WTC11 (cell line): ENCODE data around the gene ZNF425. TPM values are rescaled to one million over a fixed set of nuclear protein-coding genes. Genes with fewer than 3 reads are reported as not detected.

ENCODE experiments used
- CREB1 ChIP-seq: sonication (generic); formaldehyde crosslinking; IDR thresholded peaks from 2 replicates; pipeline ENCODE4 v1.8.0; 2023; ENCODE audit warnings: mild to moderate bottlenecking, missing genetic modification reagents
- CREM ChIP-seq: sonication (generic); formaldehyde crosslinking; IDR thresholded peaks from 2 replicates; pipeline ENCODE4 v1.8.1; 2022; ENCODE audit warnings: mild to moderate bottlenecking, missing genetic modification reagents, moderate library complexity
- ELF4 ChIP-seq: sonication (generic); formaldehyde crosslinking; IDR thresholded peaks from 2 replicates; pipeline ENCODE4 v1.8.1; 2022; ENCODE audit warnings: low read depth, mild to moderate bottlenecking, moderate library complexity, missing genetic modification reagents
- FOXP1 ChIP-seq: sonication (generic); formaldehyde crosslinking; IDR thresholded peaks from 2 replicates; pipeline ENCODE4 v1.8.0; 2022; ENCODE audit warnings: missing genetic modification reagents, mild to moderate bottlenecking, moderate library complexity, borderline replicate concordance
- GABPB1 ChIP-seq: sonication (generic); formaldehyde crosslinking; IDR thresholded peaks from 2 replicates; pipeline ENCODE4 v1.8.1; 2023; ENCODE audit warnings: mild to moderate bottlenecking, missing genetic modification reagents
- HMGA2 ChIP-seq: fragments of 250-450 bp; sonication (Bioruptor Pico); IDR thresholded peaks from 2 replicates; pipeline ENCODE4 v1.4.0; 2021; ENCODE audit warnings: mild to moderate bottlenecking, moderate library complexity
- IRF2 ChIP-seq: sonication (generic); formaldehyde crosslinking; IDR thresholded peaks from 2 replicates; pipeline ENCODE4 v1.8.0; 2022; ENCODE audit warnings: low read depth, missing genetic modification reagents, borderline replicate concordance
- KAT7 ChIP-seq: sonication (generic); formaldehyde crosslinking; IDR thresholded peaks from 2 replicates; pipeline ENCODE4 v1.8.1; 2023; ENCODE audit warnings: missing genetic modification reagents, mild to moderate bottlenecking, borderline replicate concordance
- MYBL2 ChIP-seq: sonication (generic); formaldehyde crosslinking; IDR thresholded peaks from 2 replicates; pipeline ENCODE4 v1.8.1; 2023; ENCODE audit warnings: mild to moderate bottlenecking, moderate library complexity, missing genetic modification reagents
- NFATC4 ChIP-seq: fragments of 250-450 bp; sonication (Bioruptor Pico); IDR thresholded peaks from 2 replicates; pipeline ENCODE4 v1.9.0; 2021; ENCODE audit warnings: mild to moderate bottlenecking
- NR1H2 ChIP-seq: sonication (generic); formaldehyde crosslinking; IDR thresholded peaks from 2 replicates; pipeline ENCODE4 v1.9.0; 2021; ENCODE audit warnings: mild to moderate bottlenecking, moderate library complexity, missing genetic modification reagents
- RELA ChIP-seq: sonication (generic); formaldehyde crosslinking; IDR thresholded peaks from 2 replicates; pipeline ENCODE4 v1.8.1; 2022; ENCODE audit warnings: missing genetic modification reagents, mild to moderate bottlenecking, borderline replicate concordance
- RORB ChIP-seq: fragments of 250-450 bp; sonication (Bioruptor Pico); IDR thresholded peaks from 2 replicates; pipeline ENCODE4 v1.9.0; 2021; ENCODE audit warnings: mild to moderate bottlenecking
- SMAD3 ChIP-seq: sonication (generic); formaldehyde crosslinking; IDR thresholded peaks from 2 replicates; pipeline ENCODE4 v1.8.0; 2022; ENCODE audit warnings: missing genetic modification reagents, mild to moderate bottlenecking, borderline replicate concordance
- SMAD4 ChIP-seq: sonication (generic); formaldehyde crosslinking; IDR thresholded peaks from 2 replicates; pipeline ENCODE4 v1.8.0; 2022; ENCODE audit warnings: mild to moderate bottlenecking, missing genetic modification reagents
- SP1 ChIP-seq: sonication (generic); formaldehyde crosslinking; conservative IDR thresholded peaks from 2 replicates; pipeline ENCODE4 v1.8.1; 2022; ENCODE audit warnings: missing genetic modification reagents
- TEAD4 ChIP-seq: sonication (generic); formaldehyde crosslinking; IDR thresholded peaks from 2 replicates; pipeline ENCODE4 v1.8.0; 2022; ENCODE audit warnings: mild to moderate bottlenecking, missing genetic modification reagents
- TP53 ChIP-seq: sonication (generic); formaldehyde crosslinking; IDR thresholded peaks from 2 replicates; pipeline ENCODE4 v1.8.1; 2023; ENCODE audit warnings: mild to moderate bottlenecking, missing genetic modification reagents
- ZBTB21 ChIP-seq: sonication (generic); formaldehyde crosslinking; IDR thresholded peaks from 2 replicates; pipeline ENCODE4 v1.8.1; 2023; ENCODE audit warnings: mild to moderate bottlenecking, missing genetic modification reagents, borderline replicate concordance
- ZNF263 ChIP-seq: sonication (generic); formaldehyde crosslinking; IDR thresholded peaks from 2 replicates; pipeline ENCODE4 v1.8.1; 2022; ENCODE audit warnings: low read depth, mild to moderate bottlenecking, moderate library complexity, missing genetic modification reagents
- ZNF317 ChIP-seq: sonication (generic); formaldehyde crosslinking; IDR thresholded peaks from 2 replicates; pipeline ENCODE4 v1.8.1; 2023; ENCODE audit warnings: low read depth, mild to moderate bottlenecking, moderate library complexity, missing genetic modification reagents, borderline replicate concordance
- total RNA-seq: library from RNA; stranded (reverse); gene quantifications from 3 replicates; pipeline ENCODE4 v1.2.3, GENCODE V29; 2021
- TF ChIP-seq, protein P1 (sequence below): sonication (generic); formaldehyde crosslinking; IDR thresholded peaks from 2 replicates; pipeline ENCODE4 v1.8.1; 2023; ENCODE audit warnings: mild to moderate bottlenecking, missing genetic modification reagents
- TF ChIP-seq, protein P2 (sequence below): fragments of 250-450 bp; sonication (Bioruptor Pico); IDR thresholded peaks from 2 replicates; pipeline ENCODE4 v1.8.0; 2021; ENCODE audit warnings: mild to moderate bottlenecking
- TF ChIP-seq, protein P3 (sequence below): sonication (generic); formaldehyde crosslinking; IDR thresholded peaks from 2 replicates; pipeline ENCODE4 v1.8.1; 2022; ENCODE audit warnings: mild to moderate bottlenecking, missing genetic modification reagents, moderate library complexity, borderline replicate concordance
- TF ChIP-seq, protein P4 (sequence below): sonication (generic); formaldehyde crosslinking; IDR thresholded peaks from 2 replicates; pipeline ENCODE4 v1.8.0; 2022; ENCODE audit warnings: mild to moderate bottlenecking, missing genetic modification reagents
- TF ChIP-seq, protein P5 (sequence below): sonication (generic); formaldehyde crosslinking; conservative IDR thresholded peaks from 2 replicates; pipeline ENCODE4 v1.8.1; 2022; ENCODE audit warnings: mild to moderate bottlenecking, missing genetic modification reagents
- TF ChIP-seq, protein P6 (sequence below): fragments of 250-450 bp; sonication (Bioruptor Pico); IDR thresholded peaks from 2 replicates; pipeline ENCODE4 v1.9.0; 2021; ENCODE audit warnings: mild to moderate bottlenecking
- TF ChIP-seq, protein P7 (sequence below): sonication (generic); formaldehyde crosslinking; IDR thresholded peaks from 2 replicates; pipeline ENCODE4 v1.8.0; 2022; ENCODE audit warnings: mild to moderate bottlenecking, missing genetic modification reagents
- TF ChIP-seq, protein P8 (sequence below): fragments of 250-450 bp; sonication (Bioruptor Pico); IDR thresholded peaks from 2 replicates; pipeline ENCODE4 v1.9.0; 2021; ENCODE audit warnings: mild to moderate bottlenecking, borderline replicate concordance

ZNF425 gene
- total RNA-seq, 1 experiment from 2014 or later = 3.8 TPM

DNA sequence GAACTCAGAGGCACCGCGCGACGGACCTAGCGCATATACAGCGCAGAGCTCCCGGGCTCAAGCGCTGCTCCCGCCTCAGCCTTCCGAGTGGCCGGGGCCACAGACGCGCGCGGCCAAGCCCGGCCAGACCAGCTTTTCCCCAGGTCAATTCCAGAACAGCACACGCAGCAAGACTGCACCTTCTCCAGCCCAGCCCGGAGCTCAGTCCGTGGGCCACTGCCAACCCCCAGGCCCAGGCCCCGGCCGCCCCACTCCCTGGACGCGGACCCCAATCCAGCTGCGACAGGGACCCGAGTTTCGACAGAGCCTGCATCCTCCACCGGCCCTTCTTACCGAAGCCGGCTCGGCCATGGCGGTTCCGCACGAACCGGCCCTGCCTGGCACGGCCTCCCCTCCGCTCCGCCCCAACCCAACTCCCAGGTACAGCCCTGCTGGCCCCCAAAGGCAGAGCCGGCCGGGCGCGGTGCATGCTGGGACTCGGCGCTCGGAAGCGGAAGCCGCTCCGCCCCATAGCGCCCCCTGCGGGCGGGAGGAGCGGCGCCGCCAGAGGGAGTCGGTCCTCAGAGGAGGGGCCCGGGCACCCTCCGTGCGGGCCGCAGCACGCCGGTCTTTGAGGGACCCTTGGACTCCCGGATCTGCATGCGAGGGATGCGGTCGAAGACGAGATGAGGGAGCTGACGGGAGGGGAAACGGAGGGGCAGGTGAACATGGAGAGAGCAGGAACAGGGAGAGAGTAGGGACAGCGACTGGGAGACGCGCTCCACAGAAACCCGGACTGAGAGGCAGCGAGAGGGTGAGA, at the start of gene ZNF425 (continued):
- TF ChIP-seq KAT7 (CRISPR knock-in tag) (peak; percentile 99; the same call in 1 of the 2 replicates), ELF4 (CRISPR knock-in tag) (no peak), MYBL2 (CRISPR knock-in tag) (peak; percentile 96; the same call in 1 of the 2 replicates), TEAD4 (CRISPR knock-in tag) (peak; percentile 74), ZNF263 (CRISPR knock-in tag) (0 out of 2 replicates have a peak, but pooled peaks have one; percentile 25), CREB1 (CRISPR knock-in tag) (peak; percentile 79), SP1 (CRISPR knock-in tag) (peak; percentile 89), FOXP1 (CRISPR knock-in tag) (peak; percentile 96), HMGA2 (CRISPR knock-in tag) (no peak), GABPB1 (CRISPR knock-in tag) (peak; percentile 70), TP53 (CRISPR knock-in tag) (peak; percentile 81; the same call in 1 of the 2 replicates), SMAD3 (CRISPR knock-in tag) (peak; percentile 55; the same call in 1 of the 2 replicates), NR1H2 (no peak), IRF2 (0 out of 2 replicates have a peak, but pooled peaks have one; percentile 36), SMAD4 (CRISPR knock-in tag) (peak; percentile 60; the same call in 1 of the 2 replicates), NFATC4 (CRISPR knock-in tag) (peak; percentile 92), ZNF317 (CRISPR knock-in tag) (peak; percentile 34; the same call in 1 of the 2 replicates), RELA (CRISPR knock-in tag) (peak; percentile 89), RORB (CRISPR knock-in tag) (no peak), CREM (CRISPR knock-in tag) (peak; percentile 83; the same call in 1 of the 2 replicates), ZBTB21 (peak; percentile 77; the same call in 1 of the 2 replicates)
- TF ChIP-seq, protein P1, sequence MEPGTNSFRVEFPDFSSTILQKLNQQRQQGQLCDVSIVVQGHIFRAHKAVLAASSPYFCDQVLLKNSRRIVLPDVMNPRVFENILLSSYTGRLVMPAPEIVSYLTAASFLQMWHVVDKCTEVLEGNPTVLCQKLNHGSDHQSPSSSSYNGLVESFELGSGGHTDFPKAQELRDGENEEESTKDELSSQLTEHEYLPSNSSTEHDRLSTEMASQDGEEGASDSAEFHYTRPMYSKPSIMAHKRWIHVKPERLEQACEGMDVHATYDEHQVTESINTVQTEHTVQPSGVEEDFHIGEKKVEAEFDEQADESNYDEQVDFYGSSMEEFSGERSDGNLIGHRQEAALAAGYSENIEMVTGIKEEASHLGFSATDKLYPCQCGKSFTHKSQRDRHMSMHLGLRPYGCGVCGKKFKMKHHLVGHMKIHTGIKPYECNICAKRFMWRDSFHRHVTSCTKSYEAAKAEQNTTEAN (CRISPR knock-in tag) = peak; percentile 95
- TF ChIP-seq, protein P2, sequence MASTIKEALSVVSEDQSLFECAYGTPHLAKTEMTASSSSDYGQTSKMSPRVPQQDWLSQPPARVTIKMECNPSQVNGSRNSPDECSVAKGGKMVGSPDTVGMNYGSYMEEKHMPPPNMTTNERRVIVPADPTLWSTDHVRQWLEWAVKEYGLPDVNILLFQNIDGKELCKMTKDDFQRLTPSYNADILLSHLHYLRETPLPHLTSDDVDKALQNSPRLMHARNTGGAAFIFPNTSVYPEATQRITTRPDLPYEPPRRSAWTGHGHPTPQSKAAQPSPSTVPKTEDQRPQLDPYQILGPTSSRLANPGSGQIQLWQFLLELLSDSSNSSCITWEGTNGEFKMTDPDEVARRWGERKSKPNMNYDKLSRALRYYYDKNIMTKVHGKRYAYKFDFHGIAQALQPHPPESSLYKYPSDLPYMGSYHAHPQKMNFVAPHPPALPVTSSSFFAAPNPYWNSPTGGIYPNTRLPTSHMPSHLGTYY (CRISPR knock-in tag) = no peak
- TF ChIP-seq, protein P3, sequence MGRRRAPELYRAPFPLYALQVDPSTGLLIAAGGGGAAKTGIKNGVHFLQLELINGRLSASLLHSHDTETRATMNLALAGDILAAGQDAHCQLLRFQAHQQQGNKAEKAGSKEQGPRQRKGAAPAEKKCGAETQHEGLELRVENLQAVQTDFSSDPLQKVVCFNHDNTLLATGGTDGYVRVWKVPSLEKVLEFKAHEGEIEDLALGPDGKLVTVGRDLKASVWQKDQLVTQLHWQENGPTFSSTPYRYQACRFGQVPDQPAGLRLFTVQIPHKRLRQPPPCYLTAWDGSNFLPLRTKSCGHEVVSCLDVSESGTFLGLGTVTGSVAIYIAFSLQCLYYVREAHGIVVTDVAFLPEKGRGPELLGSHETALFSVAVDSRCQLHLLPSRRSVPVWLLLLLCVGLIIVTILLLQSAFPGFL (CRISPR knock-in tag) = no peak
- TF ChIP-seq, protein P4, sequence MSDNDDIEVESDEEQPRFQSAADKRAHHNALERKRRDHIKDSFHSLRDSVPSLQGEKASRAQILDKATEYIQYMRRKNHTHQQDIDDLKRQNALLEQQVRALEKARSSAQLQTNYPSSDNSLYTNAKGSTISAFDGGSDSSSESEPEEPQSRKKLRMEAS (CRISPR knock-in tag) = peak; percentile 94
- TF ChIP-seq, protein P5, sequence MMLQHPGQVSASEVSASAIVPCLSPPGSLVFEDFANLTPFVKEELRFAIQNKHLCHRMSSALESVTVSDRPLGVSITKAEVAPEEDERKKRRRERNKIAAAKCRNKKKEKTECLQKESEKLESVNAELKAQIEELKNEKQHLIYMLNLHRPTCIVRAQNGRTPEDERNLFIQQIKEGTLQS (CRISPR knock-in tag) = 0 out of 2 replicates have a peak, but pooled peaks have one; percentile 65
- TF ChIP-seq, protein P6, sequence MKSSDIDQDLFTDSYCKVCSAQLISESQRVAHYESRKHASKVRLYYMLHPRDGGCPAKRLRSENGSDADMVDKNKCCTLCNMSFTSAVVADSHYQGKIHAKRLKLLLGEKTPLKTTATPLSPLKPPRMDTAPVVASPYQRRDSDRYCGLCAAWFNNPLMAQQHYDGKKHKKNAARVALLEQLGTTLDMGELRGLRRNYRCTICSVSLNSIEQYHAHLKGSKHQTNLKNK (CRISPR knock-in tag) = peak; percentile 85; the same call in 1 of the 2 replicates
- TF ChIP-seq, protein P7, sequence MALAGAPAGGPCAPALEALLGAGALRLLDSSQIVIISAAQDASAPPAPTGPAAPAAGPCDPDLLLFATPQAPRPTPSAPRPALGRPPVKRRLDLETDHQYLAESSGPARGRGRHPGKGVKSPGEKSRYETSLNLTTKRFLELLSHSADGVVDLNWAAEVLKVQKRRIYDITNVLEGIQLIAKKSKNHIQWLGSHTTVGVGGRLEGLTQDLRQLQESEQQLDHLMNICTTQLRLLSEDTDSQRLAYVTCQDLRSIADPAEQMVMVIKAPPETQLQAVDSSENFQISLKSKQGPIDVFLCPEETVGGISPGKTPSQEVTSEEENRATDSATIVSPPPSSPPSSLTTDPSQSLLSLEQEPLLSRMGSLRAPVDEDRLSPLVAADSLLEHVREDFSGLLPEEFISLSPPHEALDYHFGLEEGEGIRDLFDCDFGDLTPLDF (CRISPR knock-in tag) = peak; percentile 70; the same call in 1 of the 2 replicates
- TF ChIP-seq, protein P8, sequence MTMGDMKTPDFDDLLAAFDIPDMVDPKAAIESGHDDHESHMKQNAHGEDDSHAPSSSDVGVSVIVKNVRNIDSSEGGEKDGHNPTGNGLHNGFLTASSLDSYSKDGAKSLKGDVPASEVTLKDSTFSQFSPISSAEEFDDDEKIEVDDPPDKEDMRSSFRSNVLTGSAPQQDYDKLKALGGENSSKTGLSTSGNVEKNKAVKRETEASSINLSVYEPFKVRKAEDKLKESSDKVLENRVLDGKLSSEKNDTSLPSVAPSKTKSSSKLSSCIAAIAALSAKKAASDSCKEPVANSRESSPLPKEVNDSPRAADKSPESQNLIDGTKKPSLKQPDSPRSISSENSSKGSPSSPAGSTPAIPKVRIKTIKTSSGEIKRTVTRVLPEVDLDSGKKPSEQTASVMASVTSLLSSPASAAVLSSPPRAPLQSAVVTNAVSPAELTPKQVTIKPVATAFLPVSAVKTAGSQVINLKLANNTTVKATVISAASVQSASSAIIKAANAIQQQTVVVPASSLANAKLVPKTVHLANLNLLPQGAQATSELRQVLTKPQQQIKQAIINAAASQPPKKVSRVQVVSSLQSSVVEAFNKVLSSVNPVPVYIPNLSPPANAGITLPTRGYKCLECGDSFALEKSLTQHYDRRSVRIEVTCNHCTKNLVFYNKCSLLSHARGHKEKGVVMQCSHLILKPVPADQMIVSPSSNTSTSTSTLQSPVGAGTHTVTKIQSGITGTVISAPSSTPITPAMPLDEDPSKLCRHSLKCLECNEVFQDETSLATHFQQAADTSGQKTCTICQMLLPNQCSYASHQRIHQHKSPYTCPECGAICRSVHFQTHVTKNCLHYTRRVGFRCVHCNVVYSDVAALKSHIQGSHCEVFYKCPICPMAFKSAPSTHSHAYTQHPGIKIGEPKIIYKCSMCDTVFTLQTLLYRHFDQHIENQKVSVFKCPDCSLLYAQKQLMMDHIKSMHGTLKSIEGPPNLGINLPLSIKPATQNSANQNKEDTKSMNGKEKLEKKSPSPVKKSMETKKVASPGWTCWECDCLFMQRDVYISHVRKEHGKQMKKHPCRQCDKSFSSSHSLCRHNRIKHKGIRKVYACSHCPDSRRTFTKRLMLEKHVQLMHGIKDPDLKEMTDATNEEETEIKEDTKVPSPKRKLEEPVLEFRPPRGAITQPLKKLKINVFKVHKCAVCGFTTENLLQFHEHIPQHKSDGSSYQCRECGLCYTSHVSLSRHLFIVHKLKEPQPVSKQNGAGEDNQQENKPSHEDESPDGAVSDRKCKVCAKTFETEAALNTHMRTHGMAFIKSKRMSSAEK (CRISPR knock-in tag) = peak; percentile 66; the same call in 1 of the 2 replicates
